Activated T-cell treated with anti-CD3 and anti-CD28 coated beads, Interleukin-2, amount 50 U/mL, for 24 hours (primary cell): ENCODE measurements around the gene RASSF1.
"Not testable (repeated sequence)": the region's sequence is repeated elsewhere in the genome, so short reads cannot be mapped to it uniquely, and the experiment has no call there.

ENCODE experiments used
- DNase-seq: peaks from one replicate; pipeline ENCODE4 v3.0.0-alpha.2; 2020
- H3K27ac Mint-ChIP-seq: 2 replicates; pipeline ENCODE4 v1.8.0; 2020; ENCODE audit warnings: mild to moderate bottlenecking, mixed read lengths
- H3K27me3 Mint-ChIP-seq: 2 replicates; pipeline ENCODE4 v1.8.0; 2020; ENCODE audit warnings: mixed read lengths
- H3K36me3 Mint-ChIP-seq: 2 replicates; pipeline ENCODE4 v1.8.0; 2020; ENCODE audit warnings: low read depth, mixed read lengths
- H3K4me1 Mint-ChIP-seq: 2 replicates; pipeline ENCODE4 v1.8.0; 2020; ENCODE audit warnings: low read depth, mixed read lengths
- H3K4me3 Mint-ChIP-seq: 2 replicates; pipeline ENCODE4 v1.8.0; 2020; ENCODE audit warnings: mild to moderate bottlenecking, moderate library complexity, mixed read lengths
- H3K9me3 Mint-ChIP-seq: 2 replicates; pipeline ENCODE4 v1.8.0; 2020; ENCODE audit warnings: mixed read lengths

RASSF1 gene

GRCh38 chr3:50286322-50287227, 54.1 kb downstream of the RASSF1 start:
- no peaks in the 10 kb centered on the region for H3K27me3 Mint-ChIP-seq
- H3K4me3 Mint-ChIP-seq = no peak overlapping the region
- H3K9me3 Mint-ChIP-seq = no peaks in the 10 kb centered on the region
- no peak for DNase-seq
- no peak overlapping the region for H3K27ac Mint-ChIP-seq
- peaks cover 70% of the 10 kb centered on the region for H3K36me3 Mint-ChIP-seq
- H3K4me1 Mint-ChIP-seq = peaks cover 19% of the 10 kb centered on the region

- DNase-seq, H3K27ac Mint-ChIP-seq, H3K4me1 Mint-ChIP-seq, H3K4me3 Mint-ChIP-seq, H3K9me3 Mint-ChIP-seq, H3K27me3 Mint-ChIP-seq: not testable (repeated sequence)
- peaks cover 45% of the 10 kb centered on the region for H3K36me3 Mint-ChIP-seq
Observed at GRCh38 chr3:50284121-50284520, 56.5 kb downstream of the RASSF1 start.
